Activated T-cell treated with anti-CD3 and anti-CD28 coated beads, Interleukin-2, amount 50 U/mL, for 1 hour (primary cell): ENCODE measurements around the gene COL4A1.

Experiments used
- DNase-seq: peaks from one replicate; pipeline ENCODE4 v3.0.0-alpha.2; 2020

The COL4A1 gene

DNA sequence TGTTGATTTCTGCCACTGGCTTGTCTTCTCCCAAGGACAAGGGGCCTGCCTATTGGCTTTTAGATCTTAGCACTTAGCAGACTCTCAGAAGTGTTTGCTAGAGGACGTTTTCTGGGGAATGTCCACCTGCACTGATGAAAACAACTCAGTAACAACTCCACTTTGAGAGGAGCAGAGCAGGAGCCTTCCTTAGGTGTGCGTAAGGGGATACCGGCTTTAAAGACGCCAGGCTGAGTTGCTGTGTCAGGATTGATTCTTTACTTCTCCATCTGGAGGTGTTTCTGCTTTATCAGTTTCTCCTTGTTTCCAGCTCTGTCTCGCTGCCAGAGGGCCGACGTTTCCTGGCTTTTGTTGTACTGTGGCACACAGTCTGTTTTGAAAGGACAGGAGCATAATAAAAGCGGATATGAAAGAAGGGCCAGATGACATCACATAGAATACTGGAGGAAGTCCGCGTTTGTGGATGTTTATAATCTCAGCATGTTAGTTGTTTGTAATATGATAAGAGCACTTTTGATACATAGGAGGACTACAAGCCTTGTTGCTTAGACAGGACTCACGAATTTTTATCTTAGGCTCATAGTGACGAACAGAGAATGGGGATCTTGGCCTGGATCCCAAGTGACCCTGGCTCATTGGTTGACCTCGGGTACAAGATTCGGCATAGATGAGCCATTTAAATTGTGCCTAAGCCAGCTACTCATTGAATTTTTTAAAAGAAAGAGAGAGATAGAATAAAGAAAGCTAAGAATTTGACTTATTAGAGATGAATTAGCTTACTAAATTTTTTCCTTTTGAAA lies 34.7 kb upstream of the COL4A1 start:
- DNase-seq = no peak

- peak; percentile 46 for DNase-seq
These were observed 34.0 kb upstream of the COL4A1 start for GRCh38 chr13:110340812-110341444.

- DNase-seq = no peak
These were observed 33.1 kb upstream of the COL4A1 start for GRCh38 chr13:110339975-110340550.

DNA sequence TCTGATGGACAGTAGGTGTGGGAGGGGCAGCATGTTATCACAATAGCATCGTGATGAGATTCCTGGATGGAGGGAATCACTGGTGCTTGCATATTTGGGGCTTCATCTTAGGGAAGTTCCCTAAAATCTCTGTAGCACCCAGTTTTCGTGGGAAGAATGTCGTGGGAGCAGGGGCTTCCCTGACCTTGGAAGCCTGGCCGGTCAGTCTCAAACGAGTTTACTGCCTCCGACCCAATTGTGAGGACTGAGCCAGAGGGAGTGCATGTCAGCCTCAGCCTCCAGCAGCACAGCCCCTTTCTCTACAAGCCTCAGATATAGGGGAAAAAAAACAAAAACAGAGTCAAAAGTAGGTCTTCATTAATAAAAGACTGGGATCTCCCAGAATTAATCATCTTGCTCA lies 32.3 kb upstream of the COL4A1 start:
- DNase-seq = no peak

GRCh38 chr13:110338441-110339101 lies 31.6 kb upstream of the COL4A1 start:
- no peak for DNase-seq

DNA sequence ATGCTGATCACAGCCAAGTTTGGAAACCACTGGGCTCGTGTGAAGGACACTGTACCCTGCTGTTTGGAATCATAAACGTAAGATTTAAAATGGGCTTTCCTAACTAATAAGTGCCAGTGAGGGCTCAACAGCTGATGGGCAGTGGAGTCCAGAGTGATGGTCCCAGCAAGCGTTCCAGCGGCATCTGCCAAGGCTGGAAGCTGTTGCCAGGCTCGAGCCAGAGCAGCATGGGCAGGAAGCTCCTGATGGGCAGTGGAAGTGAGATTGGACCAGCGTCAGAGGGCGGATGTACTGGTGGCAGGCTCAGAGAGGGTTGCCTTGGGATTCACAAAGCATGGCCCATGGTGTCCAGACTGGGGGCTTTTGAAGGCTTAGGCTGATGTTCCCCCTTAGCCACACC lies 30.3 kb upstream of the COL4A1 start:
- DNase-seq = no peak

DNA sequence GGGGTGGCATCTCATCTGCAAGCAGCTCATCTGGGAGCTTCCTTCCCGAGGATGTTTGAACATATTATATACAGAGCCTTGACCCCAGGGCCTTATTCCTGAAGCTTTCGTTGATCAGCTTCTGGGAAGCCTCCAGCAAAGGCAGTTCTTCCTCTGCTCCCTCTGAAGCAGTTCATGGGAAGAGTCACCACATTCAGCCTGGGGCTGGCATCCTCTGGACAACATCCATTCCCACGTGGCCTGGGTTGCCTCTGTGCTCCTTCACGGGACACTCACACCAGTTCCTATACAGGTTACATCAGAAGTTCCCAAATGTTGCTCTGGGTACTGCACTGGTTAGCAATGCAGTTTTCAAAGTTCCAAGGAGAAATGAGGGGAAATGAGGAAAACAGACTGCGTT lies 29.7 kb upstream of the COL4A1 start:
- DNase-seq = no peak

- no peak for DNase-seq
These were observed 29.2 kb upstream of the COL4A1 start for GRCh38 chr13:110336108-110336507.

DNA sequence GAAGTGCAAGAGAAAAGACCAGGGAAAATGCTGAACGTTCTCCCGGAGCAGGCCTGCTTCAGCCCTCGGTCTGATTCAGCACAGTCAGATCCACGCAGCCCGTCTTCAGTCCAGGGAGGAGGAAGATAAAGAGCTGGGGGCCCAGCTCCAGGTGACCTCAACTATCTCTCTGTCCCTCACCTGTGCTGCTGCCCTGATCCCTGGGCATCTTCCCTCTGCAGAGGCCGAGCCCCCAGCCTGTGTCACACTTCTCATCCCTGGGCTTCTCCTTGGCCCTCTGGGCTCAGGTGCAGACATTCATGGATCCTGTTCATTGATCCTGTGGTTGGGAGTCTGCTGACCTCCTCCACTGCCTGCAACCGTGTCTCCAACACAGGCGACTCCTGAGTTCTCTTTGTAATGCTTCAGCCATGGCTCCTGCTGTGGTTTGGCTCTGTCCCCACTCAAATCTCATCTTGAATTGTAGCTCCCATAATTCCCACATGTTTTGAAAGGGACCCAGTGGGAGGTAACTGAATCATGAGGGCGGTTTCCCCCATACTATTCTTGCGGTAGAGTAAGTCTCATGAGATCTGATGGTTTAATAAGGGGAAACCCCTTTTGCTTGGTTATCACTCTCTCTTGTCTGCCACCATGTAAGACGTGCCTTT lies 28.0 kb upstream of the COL4A1 start:
- DNase-seq = no peak

GRCh38 chr13:110334256-110334655 lies 27.3 kb upstream of the COL4A1 start:
- DNase-seq = no peak

- DNase-seq = no peak
These were observed 26.9 kb upstream of the COL4A1 start for GRCh38 chr13:110333837-110334236.

DNA sequence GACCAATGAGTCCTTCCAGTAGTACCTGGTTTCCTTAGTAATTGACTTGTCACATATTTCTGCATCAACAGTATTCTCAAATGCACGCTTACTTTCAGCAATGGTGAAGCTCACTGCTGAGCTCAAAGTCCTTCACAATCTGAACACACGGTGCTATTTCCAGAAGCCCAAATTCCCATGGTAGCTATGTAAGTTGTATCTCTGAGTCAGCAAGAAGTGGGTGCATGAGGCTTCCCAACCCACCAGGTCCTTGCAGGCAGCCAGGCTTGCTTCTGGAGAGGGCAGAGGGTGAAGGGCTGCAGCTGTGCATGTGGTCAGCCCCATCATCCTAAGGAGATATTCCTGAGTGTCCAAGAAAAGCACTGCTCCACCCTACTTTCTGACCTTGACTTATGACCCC lies 25.8 kb upstream of the COL4A1 start:
- no peak for DNase-seq

GRCh38 chr13:110331362-110331761 lies 24.4 kb upstream of the COL4A1 start:
- DNase-seq = no peak

DNA sequence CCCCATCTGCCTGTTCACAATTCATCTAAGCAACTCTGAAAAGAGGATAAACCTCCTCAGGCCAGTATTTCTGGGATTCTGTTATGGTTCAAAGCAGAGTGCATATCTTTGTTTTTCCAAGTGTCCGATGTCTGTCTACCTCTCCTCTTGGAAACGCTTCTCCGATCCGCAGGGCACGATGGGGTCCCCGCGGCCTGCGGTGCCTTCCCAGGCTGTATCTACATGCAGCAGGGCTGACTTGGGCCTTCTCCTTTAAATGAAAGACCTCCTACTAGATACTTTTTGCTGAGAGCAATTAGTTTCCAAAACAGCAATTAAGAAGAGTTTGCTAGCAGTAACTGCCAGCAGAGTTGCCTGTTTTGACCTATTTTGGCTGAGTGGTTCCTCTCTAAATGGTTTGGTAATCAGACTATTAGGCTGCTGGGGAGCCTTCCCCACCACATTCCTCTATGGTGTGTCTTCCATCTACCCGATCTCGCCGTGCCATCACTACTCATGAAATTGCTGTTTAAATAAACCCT lies 23.6 kb upstream of the COL4A1 start:
- no peak for DNase-seq

- DNase-seq = no peak
These were observed 23.0 kb upstream of the COL4A1 start for GRCh38 chr13:110329798-110330461.

DNA sequence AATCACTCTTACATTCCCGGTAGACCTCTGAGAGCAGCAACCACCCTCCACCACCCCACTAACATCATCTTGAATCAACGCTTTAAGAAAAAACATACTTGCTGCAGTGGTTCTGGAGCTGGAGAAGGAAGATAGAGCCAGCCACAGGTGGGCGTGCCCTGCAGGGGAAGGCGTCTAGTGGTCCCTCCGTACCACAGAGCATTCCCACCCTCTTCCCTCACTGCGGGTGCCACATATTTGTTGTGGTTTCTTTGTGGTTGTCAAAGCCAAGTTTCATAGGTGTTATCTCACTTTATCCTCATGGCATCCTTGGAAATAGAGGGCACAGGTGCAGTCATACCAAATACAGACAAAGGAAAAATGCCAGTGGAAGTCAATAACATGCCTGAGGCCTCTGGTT lies 22.3 kb upstream of the COL4A1 start:
- no peak for DNase-seq

GRCh38 chr13:110328573-110328972 lies 21.6 kb upstream of the COL4A1 start:
- DNase-seq = no peak

GRCh38 chr13:110327051-110327721 lies 20.2 kb upstream of the COL4A1 start:
- no peak for DNase-seq

- DNase-seq = no peak
These were observed 19.4 kb upstream of the COL4A1 start for GRCh38 chr13:110326263-110326904.

GRCh38 chr13:110324026-110324749 lies 17.2 kb upstream of the COL4A1 start:
- no peak for DNase-seq
